Ishikawa (cell line): ENCODE measurements around the gene CLDN20.

Experiments
- EGR1 ChIP-seq: IDR thresholded peaks from 2 replicates; pipeline ENCODE4 v1.6.1; 2012
- FOXM1 ChIP-seq: IDR thresholded peaks from 2 replicates; pipeline ENCODE4 v1.6.1; 2012; ENCODE audit warnings: low read depth, borderline replicate concordance
- RAD21 ChIP-seq: IDR thresholded peaks from 2 replicates; pipeline ENCODE4 v1.6.1; 2012; ENCODE audit warnings: low read depth
- TAF1 ChIP-seq: IDR thresholded peaks from 2 replicates; pipeline ENCODE4 v1.6.1; 2012; ENCODE audit warnings: low read depth, mild to moderate bottlenecking
- TEAD4 ChIP-seq: IDR thresholded peaks from 2 replicates; pipeline ENCODE4 v1.6.1; 2012
- TF ChIP-seq, protein P1 (sequence below): IDR thresholded peaks from 2 replicates; pipeline ENCODE4 v1.6.1; 2012
- TF ChIP-seq, protein P2 (sequence below): IDR thresholded peaks from 2 replicates; pipeline ENCODE4 v1.6.1; 2012

DNA sequence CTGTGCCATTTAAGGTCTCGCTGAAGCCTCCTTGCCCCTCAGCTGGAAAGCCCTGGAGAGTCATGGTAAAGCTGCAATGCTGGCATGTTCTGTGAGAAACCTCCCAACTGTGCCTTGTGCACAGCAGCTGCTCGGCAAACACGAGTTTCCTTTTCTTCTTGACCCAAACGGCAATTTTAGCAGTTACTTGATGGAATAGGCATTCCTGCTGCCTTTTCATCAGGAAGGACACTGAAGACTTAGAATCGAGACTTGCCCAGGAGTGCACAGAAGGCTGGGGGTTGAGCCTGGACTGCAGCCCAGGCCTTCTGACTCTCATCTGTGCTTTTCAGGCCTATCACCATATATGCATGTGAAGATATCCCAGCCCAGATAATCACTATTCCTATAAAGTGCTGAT is 28.7 kb upstream of the CLDN20 start:
- TF ChIP-seq, protein P1, sequence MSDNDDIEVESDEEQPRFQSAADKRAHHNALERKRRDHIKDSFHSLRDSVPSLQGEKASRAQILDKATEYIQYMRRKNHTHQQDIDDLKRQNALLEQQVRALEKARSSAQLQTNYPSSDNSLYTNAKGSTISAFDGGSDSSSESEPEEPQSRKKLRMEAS = no peak
- TF ChIP-seq, protein P2, sequence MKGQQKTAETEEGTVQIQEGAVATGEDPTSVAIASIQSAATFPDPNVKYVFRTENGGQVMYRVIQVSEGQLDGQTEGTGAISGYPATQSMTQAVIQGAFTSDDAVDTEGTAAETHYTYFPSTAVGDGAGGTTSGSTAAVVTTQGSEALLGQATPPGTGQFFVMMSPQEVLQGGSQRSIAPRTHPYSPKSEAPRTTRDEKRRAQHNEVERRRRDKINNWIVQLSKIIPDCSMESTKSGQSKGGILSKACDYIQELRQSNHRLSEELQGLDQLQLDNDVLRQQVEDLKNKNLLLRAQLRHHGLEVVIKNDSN = no peak
- TF ChIP-seq EGR1 = no peak
- TF ChIP-seq RAD21 = no peak
- TF ChIP-seq TAF1 = no peak
- TF ChIP-seq TEAD4 = no peak
- no peak for TF ChIP-seq FOXM1
